Myocyte (in vitro differentiated cells): Measurements from ENCODE around the gene EXT2. TPM values are rescaled to one million over a fixed set of nuclear protein-coding genes. Genes with fewer than 3 reads are reported as not detected.

Source experiments
- DNase-seq: peaks from one replicate; pipeline ENCODE4 v3.0.0-alpha.2; 2012; ENCODE audit warnings: low read depth
- total RNA-seq: library from RNA; depleted of rRNA; stranded (reverse); fragments of >200 nt; gene quantifications from 2 replicates; pipeline ENCODE4 v1.2.3, GENCODE V29; 2014

Gene EXT2
- total RNA-seq, 1 donor from 2014 or later = 66.3 TPM

DNA sequence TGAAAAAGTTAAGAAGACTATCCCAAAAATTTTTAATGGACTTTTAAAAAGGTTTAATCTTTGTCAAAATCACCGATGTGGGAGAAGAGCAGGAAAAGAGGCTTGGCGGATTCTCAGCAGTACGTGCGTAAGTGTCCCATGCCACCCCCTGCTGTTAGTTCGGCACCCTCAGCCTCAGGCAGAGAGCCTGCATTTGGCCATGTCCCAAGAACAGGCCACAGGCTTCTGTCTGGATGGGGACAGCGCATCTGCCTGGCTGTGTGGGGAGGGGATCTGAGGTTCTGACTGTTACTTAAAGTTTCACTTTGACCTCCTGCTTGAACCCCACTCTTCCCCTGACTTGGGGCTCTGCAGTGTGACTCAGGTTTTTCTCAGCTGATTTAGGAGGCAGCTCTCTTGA lies 35.3 kb downstream of the EXT2 start:
- no peak for DNase-seq

DNA sequence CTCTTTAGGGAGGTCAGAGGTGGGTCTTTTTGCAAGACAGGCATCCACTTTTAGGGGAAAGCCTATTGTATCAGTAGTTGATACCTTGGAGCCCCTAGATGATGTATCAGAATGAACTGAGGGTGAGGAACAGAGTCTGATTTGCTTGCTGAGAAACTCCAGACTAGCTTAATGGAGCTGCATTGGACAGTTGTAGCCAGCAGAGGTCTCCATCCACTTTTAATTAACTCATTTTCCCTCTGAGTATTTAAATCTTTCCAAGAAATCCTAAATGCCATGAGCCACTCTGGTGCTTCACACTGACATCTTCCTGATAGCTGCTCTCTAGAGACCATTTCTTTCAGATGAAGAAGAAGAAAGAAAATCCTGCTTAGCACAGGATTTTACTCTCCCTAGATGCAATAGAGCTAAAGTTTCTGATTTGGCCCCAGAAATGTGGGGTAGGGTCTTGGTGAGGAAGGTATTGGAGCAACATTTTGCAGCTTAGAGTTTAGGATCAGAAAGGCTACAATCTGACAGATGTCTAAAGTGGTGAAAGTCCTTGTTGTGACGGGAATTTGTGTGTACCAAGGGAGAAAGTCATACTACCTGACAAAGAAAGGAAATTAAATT lies 38.0 kb downstream of the EXT2 start:
- peak; percentile 55 for DNase-seq

DNA sequence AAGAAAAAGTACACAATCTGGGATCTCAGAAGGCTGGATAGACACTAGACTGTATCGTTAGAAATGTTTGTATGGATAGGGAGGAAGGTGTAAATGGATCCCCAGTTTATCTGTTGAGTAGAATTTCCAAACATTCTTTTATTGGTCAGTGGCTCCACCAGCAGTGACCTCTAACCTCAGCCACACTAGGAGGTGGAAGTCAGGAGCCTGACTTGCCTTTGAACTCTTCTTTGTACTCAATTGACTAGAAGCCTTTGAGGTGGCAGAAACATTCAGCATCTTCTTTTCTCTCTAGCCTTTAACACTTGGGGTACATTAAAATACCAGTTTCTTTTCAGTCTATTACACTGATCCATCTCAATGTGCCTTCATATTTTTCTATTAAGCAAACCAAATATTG lies 39.1 kb downstream of the EXT2 start:
- DNase-seq = no peak

DNA sequence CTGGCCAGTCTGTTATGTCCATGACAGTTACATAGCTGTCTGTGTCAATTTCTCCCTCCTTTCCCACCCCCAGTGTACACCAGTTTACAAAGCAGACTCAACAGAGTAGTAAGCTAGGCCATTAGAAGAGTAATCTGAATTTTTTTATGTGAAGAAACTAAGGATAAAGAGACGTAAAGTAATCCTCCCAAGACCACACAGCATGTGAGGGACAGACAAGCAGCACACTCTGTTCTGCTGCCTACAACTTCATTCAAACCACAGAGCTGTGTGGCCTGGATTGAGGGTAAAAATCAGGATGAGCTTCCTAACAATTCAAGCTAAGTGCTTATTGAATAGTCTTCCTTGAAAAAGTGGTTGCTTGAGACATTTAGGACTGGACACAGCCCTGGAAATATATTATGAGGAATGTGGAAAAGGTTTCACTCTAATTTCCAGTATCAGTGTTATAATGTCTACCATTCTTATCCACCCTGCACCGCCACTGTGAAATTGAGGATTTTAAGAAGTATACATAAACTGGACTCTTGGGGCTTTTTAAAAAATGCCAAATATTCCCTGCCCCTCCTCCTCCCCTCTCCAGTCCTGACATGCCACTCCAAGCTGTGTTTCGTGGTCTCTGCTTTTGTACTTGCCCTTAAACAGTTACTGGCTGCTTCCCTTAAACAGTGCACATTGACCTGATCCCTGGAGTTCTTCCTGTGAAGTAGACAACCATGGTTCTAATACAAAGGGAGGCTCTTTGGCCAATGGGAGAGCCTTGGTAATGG lies 40.9 kb downstream of the EXT2 start:
- peak; percentile 27 for DNase-seq

DNA sequence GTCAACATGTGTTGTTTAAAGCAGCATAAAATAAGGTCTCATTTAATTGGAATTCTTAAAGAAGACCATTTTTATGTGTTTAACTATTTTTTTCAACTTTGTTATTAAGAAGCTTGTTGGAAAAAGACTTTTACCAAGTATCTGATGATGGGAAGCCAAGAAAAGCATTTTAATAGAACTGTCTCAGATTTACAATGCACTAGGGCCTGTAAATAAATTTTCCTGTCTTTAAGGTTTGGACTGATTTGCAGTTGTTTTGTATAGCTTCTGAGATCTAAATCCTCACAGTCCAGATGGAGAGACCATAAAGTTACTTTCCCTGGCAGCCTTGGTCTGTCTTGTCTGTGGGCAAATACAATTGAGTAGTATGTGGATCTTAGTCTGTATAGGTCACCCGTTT lies 41.6 kb downstream of the EXT2 start:
- no peak for DNase-seq

DNA sequence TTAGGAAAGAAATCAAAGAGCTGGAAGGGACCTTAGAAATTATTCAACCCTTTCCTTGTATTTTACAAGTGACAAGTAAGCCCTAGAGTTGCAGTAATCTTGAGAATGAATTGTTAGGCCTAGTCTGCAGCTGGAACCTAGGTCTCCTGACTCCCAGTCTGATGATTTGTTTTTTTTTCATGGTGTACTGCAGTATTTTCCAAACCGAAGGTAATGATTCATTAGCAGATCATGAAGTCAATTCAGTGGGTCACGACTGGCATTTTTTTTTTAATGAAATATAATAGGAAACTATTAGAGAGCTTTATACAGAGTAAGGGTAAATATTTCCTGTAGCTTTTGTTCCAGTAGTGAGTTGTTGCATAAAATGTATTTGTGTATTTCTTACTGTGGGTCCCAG lies 42.8 kb downstream of the EXT2 start:
- DNase-seq = no peak

DNA sequence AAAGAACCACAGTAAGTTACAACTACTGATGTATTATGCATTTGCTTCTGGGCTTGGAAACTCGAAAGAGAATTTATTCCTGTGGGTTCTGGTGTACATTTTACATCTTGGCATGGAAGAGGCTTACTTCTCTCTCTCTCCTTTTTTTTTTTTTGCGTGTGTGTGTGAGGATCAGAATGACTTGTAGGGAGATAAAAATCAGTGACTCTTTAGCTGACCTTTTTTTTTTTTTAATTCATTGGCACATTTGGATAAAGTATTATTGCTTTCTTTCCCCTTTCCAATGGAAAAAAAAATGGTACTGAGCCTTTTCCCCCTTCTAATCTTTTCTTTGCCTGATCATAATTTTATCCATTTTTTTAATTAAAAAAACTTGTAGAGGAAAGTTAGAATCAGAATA lies 43.5 kb downstream of the EXT2 start:
- DNase-seq = no peak

DNA sequence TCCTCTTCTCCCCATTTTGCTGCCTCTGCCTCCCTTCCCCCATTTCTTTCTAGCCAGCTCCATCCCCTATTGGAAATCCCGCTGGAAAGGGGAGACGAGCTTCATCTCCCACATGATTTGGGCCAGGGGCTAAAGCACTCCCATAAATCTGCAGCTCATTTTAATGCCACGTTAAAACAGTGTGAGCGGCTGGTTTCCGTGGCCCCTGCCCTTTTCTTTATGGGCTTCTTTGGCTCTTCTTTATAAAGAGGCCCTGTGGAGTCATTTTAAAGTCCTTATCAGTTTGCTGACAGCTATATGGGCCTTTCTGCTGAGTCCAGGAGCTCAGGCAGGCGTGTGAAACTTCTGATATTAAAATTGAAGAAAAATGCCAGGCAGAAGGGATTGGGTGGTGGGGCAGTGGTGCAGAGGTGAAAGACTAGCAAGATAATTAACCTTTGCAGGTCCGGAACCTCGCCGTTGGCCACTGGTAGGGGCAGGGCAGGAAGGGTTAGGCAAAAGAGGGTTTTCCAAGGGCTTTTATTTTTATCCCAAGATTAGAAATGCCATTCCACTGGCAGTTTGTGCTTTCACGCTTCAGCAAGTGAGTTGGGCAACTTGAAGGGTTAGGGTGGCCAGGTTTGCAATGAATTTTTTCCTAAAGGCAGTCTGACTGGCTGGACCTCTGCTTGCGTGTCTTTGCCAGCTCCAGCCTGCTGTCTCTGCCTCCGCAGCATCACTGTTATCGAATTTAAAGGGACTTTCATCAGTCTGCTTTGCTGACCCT lies 44.3 kb downstream of the EXT2 start:
- DNase-seq = no peak

DNA sequence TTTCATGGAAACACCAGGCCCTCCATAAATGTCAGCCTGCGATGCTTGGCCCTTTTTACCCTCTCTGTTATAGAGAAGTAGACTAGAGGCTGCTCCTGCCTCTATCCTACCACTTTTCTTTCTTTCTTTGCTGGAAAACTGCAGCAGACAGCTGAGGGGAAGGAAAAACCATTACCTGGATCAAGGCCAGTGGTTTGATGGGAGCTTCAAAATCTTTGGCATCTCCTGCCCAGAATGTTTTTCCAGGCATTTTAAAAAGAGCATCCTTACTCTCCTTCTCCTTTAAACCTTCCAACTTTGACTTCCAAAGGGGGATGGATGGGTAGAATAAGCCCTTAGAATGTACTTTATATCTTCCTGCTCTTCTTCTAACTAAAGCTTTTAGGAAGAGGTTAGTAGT lies 44.9 kb downstream of the EXT2 start:
- DNase-seq = no peak

DNA sequence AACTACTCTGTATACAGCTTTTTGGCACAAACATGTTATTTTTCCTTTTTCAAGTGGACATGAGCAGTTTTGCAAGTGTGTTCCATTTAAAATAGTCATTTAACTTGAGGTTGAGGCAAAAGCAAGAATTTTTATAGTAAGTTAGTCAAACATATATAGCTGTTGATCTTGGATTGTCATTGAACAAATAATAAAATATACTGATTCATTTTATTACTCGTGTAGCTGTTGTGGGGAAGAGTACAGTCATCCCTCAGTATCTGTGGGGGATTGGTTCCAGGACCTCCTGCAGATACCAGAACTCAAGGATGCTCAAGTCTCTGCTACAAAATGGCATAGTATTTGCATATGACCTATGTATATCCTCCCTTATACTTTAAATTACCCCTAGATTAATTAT lies 45.3 kb downstream of the EXT2 start:
- no peak for DNase-seq

DNA sequence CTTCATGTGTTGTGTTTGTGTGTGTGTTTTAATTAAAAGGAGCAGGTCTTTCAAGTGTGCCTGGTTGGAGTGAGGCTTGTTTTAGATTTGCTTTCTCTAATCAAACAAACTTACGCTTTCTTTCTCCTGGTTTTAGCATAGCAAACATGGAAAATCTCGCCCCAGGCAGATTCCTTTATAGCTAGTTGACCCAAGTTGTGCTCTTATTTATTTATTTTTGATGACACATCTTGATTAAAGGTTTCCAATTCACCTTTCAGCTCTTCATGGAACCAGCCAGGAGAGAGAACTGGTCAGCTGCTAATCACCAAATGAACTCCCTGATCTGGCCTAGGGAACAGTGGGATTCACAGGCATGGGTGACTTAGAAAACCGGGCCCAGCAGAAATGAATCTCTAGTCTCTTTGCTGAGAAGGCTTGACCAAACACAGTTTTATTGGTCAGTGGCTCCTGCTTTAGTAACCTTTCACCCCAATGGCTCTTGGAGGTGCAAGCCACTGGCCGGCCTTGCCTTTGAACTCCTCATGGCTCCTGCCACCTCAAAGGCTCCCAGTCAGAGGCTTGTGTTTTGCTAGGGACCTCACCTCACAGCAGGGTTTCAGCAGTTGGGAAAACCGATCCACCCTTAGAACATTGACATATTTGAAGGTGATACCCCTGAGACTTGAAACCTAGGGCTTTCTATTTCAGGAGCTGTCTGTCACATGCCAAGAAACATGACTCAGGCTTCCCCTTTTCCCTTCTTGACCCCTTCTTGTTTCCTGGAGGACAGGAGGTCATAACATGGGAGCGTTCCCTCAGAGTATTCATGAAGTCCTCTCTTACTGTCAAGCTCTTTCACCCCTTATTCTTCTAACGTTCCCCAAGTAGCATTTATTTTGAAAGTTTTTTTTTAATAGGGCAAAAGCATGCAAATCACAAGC lies 48.8 kb downstream of the EXT2 start:
- no peak for DNase-seq

DNA sequence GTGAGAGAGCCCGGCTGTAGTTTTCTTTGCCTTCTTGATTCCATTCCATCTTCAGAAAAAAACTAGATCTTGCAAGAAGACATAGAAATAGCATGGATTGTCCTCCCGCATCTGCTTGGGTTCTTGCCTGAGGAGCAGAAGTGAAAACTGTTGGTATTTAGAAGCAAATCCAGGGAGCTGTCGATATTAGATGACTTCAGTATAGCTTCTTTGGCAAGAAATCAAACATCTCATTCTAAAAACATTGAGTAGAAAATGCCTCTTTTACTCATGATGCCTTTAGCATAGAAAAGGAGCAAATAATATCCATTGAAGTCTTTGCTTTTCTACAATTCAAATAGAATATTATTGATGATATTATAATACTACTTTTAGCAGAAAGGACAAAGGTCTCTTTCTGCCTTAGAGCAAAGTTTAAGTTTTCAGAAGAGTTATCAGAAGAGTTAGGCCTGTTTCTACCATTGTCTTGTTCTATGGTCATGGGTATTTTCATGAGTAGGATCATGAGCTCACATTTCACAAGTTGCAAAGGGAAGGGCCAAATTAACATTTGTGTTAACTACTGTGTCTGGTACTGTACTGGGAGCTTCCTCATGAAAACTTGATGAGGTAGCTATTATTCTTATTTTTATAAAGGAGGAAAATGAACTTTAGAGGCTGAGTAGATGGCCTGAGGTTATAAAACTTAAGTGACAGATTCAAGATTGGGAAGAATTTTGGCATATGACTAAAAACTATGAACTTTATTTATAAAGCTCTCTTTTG lies 49.7 kb downstream of the EXT2 start:
- DNase-seq = no peak

DNA sequence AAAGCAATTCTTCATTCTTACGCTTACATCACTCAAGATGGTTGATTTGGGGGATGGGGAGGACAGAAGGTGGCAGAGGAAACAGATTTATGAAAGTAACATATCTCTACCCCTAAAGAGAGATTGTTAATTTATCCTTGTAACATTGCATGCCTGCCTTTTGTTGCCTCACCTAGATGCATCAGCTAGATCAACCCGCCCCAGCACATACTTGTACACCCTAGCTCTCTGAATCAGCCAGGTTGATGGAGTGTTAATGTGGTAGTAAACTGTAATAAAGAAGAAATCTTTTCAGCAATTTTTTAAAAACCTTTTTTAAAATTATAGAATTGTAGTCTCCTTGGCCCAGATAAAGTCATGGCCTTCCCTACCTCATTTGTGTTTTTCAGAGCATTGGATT lies 51.5 kb downstream of the EXT2 start:
- DNase-seq = no peak

DNA sequence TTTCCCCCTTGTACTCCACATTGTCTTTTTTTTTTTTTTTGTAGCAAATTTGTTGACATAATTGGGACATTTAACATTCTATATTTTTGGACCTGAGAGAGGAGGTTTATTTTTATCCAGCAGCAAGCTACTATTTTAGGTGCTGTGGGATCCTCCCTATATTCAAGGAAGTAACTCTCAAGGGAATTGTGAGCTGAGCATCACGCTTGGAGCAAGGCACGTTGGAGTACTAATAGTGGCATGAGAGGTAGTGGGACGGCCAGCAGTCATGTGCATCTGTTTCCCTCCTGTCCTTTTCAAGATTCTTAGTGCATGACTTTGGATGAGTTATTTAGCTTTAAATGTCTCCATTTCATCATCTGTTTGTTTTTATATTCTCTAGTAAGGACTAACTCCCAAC lies 52.3 kb downstream of the EXT2 start:
- peak; percentile 66 for DNase-seq

DNA sequence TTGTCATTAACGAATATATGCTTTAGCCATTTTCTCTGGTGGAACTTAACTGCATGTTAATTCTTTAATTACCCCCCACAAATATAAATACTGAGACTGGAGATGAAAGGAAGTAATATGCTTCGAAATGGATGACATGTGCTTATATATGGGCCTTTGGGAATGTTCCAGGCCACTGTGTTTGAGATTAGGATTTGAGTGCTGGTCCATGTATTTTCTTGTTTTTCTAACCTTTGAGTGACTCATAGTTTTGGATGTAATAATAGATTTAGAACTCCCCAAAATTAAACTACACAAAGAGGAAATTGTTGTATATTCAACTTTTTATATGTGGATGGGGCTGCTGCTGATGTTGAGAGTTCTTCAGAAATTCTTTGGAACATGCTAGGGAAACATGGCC lies 54.2 kb downstream of the EXT2 start:
- no peak for DNase-seq

DNA sequence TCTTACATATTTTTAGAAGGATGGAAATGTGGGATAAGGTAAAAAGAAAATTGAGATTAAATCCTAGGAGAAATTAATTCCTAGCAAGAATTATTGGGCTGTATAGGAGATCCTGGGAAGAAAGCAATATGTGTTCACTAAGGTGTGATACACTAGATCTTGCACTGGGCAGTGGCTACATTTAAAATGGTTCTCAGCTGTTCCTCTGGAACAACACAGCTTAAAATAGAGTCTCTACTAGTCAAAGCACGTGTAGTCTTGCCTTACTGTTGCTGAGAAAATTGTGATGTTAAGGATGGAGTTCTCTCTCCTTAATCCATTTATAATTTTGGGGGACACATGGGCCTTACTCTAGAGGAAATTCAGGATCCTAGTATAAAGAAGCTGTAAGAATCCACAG lies 54.9 kb downstream of the EXT2 start:
- peak; percentile 72 for DNase-seq

DNA sequence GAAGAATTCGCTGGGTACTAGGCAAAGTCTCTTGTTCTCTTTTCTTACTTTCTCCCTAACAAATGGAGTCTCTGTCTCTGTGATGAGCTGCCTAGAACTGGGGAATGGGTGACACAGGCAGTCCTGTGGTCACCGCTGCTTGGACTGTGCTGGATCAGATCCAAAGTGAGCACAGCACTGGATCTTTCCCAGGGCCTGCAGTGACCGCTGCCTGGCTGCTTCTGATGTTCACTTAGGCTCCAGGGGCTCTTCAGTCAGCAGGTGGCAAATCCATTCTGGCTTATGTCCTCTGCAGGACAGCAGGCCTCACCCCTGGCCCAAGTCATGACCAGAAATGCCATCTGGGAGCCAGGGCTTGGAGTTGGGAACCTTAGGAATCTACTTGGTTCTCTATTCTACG lies 61.5 kb downstream of the EXT2 start:
- peak; percentile 58 for DNase-seq

DNA sequence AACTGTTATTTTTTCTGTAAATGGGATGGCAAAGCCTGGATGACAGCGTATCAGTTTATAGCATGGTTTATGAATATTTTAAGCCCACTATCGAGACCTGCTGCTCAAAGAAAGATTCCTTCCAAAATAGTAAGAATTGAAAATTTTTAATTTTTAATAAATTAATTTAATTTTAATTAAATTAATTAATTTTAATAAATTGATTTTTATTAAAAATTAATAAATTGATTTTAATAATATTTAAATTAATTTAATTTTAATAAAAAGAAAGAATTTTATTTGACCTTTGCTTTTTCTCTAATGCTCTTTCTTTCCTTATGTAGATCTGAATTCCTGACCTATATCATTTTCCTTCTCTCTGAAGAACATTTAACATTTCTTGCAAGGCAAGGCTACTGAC lies 62.9 kb downstream of the EXT2 start:
- no peak for DNase-seq

DNA sequence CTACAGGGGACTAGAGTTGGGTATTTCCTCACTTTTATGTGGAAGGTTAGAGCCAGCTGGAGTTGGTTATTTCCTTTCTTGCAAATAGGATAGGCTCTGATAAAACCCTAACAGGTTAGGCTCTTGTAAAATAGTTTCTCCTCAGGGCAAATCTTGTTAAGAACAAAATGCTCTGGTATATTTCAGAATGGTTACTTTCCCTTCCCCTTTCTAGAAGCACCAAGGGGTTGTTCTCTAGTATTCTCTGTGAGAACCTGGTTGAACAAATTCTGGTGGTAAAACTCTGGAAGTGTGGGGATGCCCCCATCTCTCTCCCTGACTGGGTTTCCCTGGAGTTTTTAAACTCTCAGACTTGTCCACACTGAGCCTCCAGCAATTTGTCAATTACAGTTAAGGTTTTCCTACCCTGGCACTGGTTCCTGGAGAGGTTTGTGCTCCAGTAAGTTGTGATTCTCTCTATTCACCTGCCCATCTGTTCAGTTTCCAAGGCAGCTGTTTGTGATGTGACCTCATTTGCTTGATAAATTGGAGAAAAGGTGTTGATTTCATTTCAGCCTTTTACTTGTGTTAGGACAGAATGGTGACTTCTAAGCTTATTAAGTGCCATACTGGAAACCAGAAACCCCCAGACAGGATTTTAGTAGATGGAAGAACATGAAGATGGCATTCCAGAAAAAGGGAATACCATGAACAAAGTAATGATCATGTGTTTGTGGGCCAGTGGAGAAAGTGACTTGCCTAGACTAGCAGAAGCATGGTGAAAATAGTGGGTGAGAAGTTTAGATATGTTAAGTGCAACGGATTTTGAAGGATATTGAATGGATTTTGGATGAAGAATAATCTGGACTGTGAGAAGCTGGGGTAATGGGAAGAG lies 64.6 kb downstream of the EXT2 start:
- DNase-seq = no peak

DNA sequence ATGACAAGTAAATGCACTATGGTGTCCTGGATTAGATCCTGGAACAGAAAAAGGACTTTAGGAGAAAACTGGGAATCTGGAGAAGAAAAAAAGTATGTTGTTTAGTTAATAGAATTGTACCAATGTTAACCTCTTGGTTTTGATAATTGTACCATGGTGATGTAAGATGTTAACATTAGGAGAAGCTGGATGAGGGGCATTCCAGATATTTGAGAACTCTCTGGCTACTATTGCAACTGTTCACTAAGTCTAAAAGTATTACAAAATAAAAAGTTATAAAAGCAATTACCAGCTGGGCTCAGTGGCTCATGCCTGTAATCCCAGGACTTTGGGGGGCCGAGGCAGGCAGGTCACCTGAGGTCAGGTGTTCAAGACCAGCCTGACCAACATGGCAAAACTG lies 66.5 kb downstream of the EXT2 start:
- no peak for DNase-seq
